B cell (primary cell): ENCODE data around the gene SCN4B. TPM values are rescaled to one million over a fixed set of nuclear protein-coding genes. Genes with fewer than 3 reads are reported as not detected.

ENCODE experiments used
- ATAC-seq: fragments of 200-7000 bp; cut with Tn5 transposase; one replicate; pipeline ENCODE4 v1.10.0; 2021; ENCODE audit warnings: low read depth, mild to moderate bottlenecking, moderate number of reproducible peaks, moderate library complexity
- CTCF ChIA-PET: fragments of 350-600 bp; sonication (Branson Sonifier 250); formaldehyde crosslinking; loops from one replicate; lab custom pipeline; 2021; ENCODE audit warnings: antibody characterized with exemption, inconsistent platforms; lab: Charles Lee
- POLR2A ChIA-PET: fragments of 350-600 bp; sonication (Branson Sonifier 250); formaldehyde crosslinking; loops from one replicate; lab custom pipeline; 2021; ENCODE audit warnings: antibody characterized with exemption; lab: Charles Lee
- DNase-seq: peaks from one replicate; pipeline ENCODE4 v3.0.0; 2013
- H2AFZ ChIP-seq: 2 replicates; pipeline ENCODE4 v1.6.1; 2012; ENCODE audit warnings: mild to moderate bottlenecking, low read depth, low read length; ENCODE audit not compliant: insufficient read depth, poor library complexity, severe bottlenecking
- H3K27ac ChIP-seq, 2 donors: 1 replicate in 1 of 2; 2 replicates in 1 of 2; pipeline ENCODE4 v1.5.1; 2012 to 2013; ENCODE audit warnings: low read length in 2 of 2, mild to moderate bottlenecking in 2 of 2, moderate library complexity in 1 of 2
- H3K27me3 ChIP-seq, 4 experiments: fragments of 200-600 bp in 1 of 4; sonication (generic) in 1 of 4; replicated peaks in 1 of 4; 1 replicate in 2 of 4; 2 replicates in 2 of 4; pipeline versions ENCODE4 v1.6.1 to v1.7.0; 2013 to 2016; ENCODE audit warnings: low read length in 3 of 4, mild to moderate bottlenecking in 2 of 4, mixed read lengths in 1 of 4, moderate library complexity in 1 of 4; ENCODE audit not compliant: insufficient read depth in 4 of 4, control insufficient read depth in 3 of 4; ENCODE audit errors: control extremely low read depth in 1 of 4
- H3K36me3 ChIP-seq, 2 experiments: replicated peaks in 1 of 2; 1 replicate in 1 of 2; 2 replicates in 1 of 2; pipeline versions ENCODE4 v1.6.1 to v1.7.1; 2013; ENCODE audit warnings: low read length in 1 of 2; ENCODE audit not compliant: insufficient read depth in 2 of 2, control insufficient read depth in 1 of 2; ENCODE audit errors: control extremely low read depth in 1 of 2, extremely low read depth in 1 of 2
- H3K4me1 ChIP-seq, 2 donors: fragments of 200-600 bp in 1 of 2; sonication (generic) in 1 of 2; 1 replicate in 1 of 2; 2 replicates in 1 of 2; pipeline versions ENCODE4 v1.5.1 to v1.6.1; 2013 to 2017; ENCODE audit warnings: low read length in 2 of 2; ENCODE audit not compliant: control insufficient read depth in 2 of 2, insufficient read depth in 2 of 2
- H3K4me2 ChIP-seq: replicated peaks from 2 replicates; pipeline ENCODE3; 2012; ENCODE audit warnings: mild to moderate bottlenecking, low read depth, low read length; ENCODE audit not compliant: poor library complexity, severe bottlenecking
- H3K4me3 ChIP-seq, 5 experiments: fragments of 200-600 bp in 1 of 5; sonication (generic) in 1 of 5; 1 replicate in 3 of 5; 2 replicates in 2 of 5; pipeline versions ENCODE4 v1.5.1 to v1.7.0; 2011 to 2016; ENCODE audit warnings: low read length in 4 of 5, mild to moderate bottlenecking in 4 of 5, low read depth in 2 of 5, control low read depth in 1 of 5, moderate library complexity in 1 of 5; ENCODE audit not compliant: insufficient read depth in 1 of 5; ENCODE audit errors: control extremely low read depth in 1 of 5, extremely low read depth in 1 of 5
- H3K79me2 ChIP-seq: fragments of 200-600 bp; sonication (generic); one replicate; pipeline ENCODE4 v1.6.0; 2016; ENCODE audit warnings: low read length; ENCODE audit not compliant: control insufficient read depth, insufficient read depth
- H3K9ac ChIP-seq: fragments of 200-600 bp; sonication (generic); 2 replicates; pipeline ENCODE4 v1.6.1; 2017; ENCODE audit warnings: mild to moderate bottlenecking, low read length, moderate library complexity
- H3K9me3 ChIP-seq, 3 donors: one replicate each; pipeline versions ENCODE4 v1.6.1 to v1.7.1; 2013; ENCODE audit warnings: low read length in 2 of 3; ENCODE audit not compliant: control insufficient read depth in 2 of 3, insufficient read depth in 1 of 3; ENCODE audit errors: control extremely low read depth in 1 of 3
- H4K20me1 ChIP-seq: 2 replicates; pipeline ENCODE4 v1.6.0; 2012; ENCODE audit warnings: mild to moderate bottlenecking, low read length; ENCODE audit not compliant: insufficient read depth, control insufficient read depth, poor library complexity, severe bottlenecking
- H3K27ac Mint-ChIP-seq: one replicate; pipeline ENCODE4 v1.8.0; 2021; ENCODE audit warnings: mixed read lengths
- H3K27me3 Mint-ChIP-seq: one replicate; pipeline ENCODE4 v1.8.0; 2021; ENCODE audit warnings: mixed read lengths
- H3K4me1 Mint-ChIP-seq: one replicate; pipeline ENCODE4 v1.8.0; 2021; ENCODE audit warnings: mixed read lengths
- H3K4me3 Mint-ChIP-seq: one replicate; pipeline ENCODE4 v1.8.0; 2021; ENCODE audit warnings: mixed read lengths
- H3K9me3 Mint-ChIP-seq: one replicate; pipeline ENCODE4 v1.8.0; 2022; ENCODE audit warnings: mixed read lengths; ENCODE audit not compliant: insufficient read depth
- EZH2 ChIP-seq: IDR thresholded peaks from 2 replicates; pipeline ENCODE4 v1.6.1; 2012; ENCODE audit warnings: borderline replicate concordance, low read depth, mild to moderate bottlenecking, moderate library complexity, low read length; ENCODE audit not compliant: insufficient read depth, poor library complexity, severe bottlenecking
- WGBS: methylation state at CpG from one replicate; pipeline ENCODE4 v1.1.5; 2013; ENCODE audit warnings: missing lambda C conversion rate; ENCODE audit not compliant: insufficient coverage; 5-methylcytosine and 5-hydroxymethylcytosine counted together
- intact Hi-C: fragments of 100-400 bp; cut with micrococcal nuclease; formaldehyde crosslinking; loops from one replicate; pipeline ENCODE4 v1.10.0; 2022
- polyA plus RNA-seq: library from polyadenylated mRNA; depleted of rRNA; stranded (reverse); fragments of >200 nt; gene quantifications from 2 replicates; pipeline ENCODE4 v1.2.3, GENCODE V29; 2012
- total RNA-seq, 2 donors: library from RNA; stranded (reverse); fragments of 120-200 nt in 1 of 2; gene quantifications; 1 replicate in 1 of 2; 2 replicates in 1 of 2; pipeline versions ENCODE4 v1.2.3 to v1.2.4, GENCODE V29; 2013 to 2022
- TF ChIP-seq, protein P1 (sequence below): fragments of 200-600 bp; IDR thresholded peaks from one replicate; pipeline ENCODE4 v1.8.0; 2022; ENCODE audit warnings: antibody characterized with exemption, mild to moderate bottlenecking

Gene SCN4B
- total and polyA plus RNA-seq, 2 donors (not counting 1 experiment from before 2014, with no cell fraction given), result not detected

DNA sequence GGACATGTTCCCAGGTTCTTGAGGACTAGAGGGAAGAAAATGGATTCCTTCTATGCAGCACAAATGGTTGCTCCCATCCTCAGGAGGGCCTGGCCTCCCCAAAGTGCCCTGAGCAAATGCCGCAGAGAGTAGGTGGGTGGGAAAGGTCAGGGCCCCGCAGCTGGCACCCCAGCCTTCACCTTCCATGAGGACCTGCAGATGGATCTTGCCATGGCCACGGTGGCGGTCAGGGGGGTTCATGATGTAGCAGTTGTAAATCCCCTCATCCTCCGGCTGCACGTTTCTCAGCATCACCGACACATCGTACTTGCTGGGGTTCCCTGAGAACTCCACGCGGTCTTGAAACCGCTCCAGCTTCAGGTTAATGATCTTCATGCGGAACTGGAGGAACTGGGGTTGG, 15.3 kb upstream of the SCN4B start:
- peaks cover 0 to 5% of the 10 kb centered on the region in 2 donors for H3K4me1 ChIP-seq
- Mint-ChIP-seq H3K4me1 (peaks cover 3% of the 10 kb centered on the region), H3K4me3 (no peak overlapping the region), H3K27ac (no peak overlapping the region), H3K27me3 (peaks cover 32% of the 10 kb centered on the region), H3K9me3 (no peaks in the 10 kb centered on the region)
- 88% methylated on average over 8 of the region's 12 CpGs for WGBS
- H3K79me2 ChIP-seq, result no peaks in the 10 kb centered on the region
- H3K27ac ChIP-seq, result no peak overlapping the region
- DNase-seq (no peak), ATAC-seq (no peak)
- ChIA-PET POLR2A (interaction anchor here (0.6 kb wide), 1 partner anchor 225 kb away, joined by 3 read pairs; no protein-coding TSS in a partner anchor), CTCF (interaction anchor here (8.8 kb wide), 1 partner anchor 22 kb away, joined by 96 read pairs; no protein-coding TSS in a partner anchor)
- no peak overlapping the region for H3K4me2 ChIP-seq
- H3K9me3 ChIP-seq, result no peaks in the 10 kb centered on the region
- H3K9ac ChIP-seq, result no peak overlapping the region
- H4K20me1 ChIP-seq, result no peaks in the 10 kb centered on the region
- no peak for TF ChIP-seq EZH2
- TF ChIP-seq, protein P1, sequence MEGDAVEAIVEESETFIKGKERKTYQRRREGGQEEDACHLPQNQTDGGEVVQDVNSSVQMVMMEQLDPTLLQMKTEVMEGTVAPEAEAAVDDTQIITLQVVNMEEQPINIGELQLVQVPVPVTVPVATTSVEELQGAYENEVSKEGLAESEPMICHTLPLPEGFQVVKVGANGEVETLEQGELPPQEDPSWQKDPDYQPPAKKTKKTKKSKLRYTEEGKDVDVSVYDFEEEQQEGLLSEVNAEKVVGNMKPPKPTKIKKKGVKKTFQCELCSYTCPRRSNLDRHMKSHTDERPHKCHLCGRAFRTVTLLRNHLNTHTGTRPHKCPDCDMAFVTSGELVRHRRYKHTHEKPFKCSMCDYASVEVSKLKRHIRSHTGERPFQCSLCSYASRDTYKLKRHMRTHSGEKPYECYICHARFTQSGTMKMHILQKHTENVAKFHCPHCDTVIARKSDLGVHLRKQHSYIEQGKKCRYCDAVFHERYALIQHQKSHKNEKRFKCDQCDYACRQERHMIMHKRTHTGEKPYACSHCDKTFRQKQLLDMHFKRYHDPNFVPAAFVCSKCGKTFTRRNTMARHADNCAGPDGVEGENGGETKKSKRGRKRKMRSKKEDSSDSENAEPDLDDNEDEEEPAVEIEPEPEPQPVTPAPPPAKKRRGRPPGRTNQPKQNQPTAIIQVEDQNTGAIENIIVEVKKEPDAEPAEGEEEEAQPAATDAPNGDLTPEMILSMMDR, result no peak
- peaks cover 0 to 13% (median 1%) of the 10 kb centered on the region in 4 experiments for H3K27me3 ChIP-seq
- H2AFZ ChIP-seq, result no peak overlapping the region
- no peak overlapping the region for H3K4me3 ChIP-seq
- intact Hi-C loops, result no loop called here
- H3K36me3 ChIP-seq, result no peaks in the 10 kb centered on the region

DNA sequence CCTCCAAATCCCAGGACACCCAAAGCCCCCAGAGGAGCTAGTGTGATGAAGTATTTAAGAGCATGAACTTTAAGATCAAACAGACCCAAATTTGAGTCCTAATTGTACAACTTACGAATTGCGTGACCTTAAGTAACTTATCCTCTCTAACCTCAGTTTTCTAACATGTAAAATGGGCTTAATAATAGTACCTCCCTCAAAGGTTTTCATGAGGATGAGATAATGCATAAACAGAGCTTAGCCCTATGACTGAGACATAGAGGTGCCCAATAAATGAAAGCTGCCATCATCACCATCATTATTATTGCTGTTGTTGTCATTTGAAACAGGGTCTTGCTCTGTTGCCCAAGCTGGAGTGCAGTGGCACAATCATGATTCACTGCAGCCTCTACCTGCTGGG, 14.6 kb upstream of the SCN4B start:
- Histone ChIP-seq H3K4me3 (no peak overlapping the region), H4K20me1 (no peaks in the 10 kb centered on the region), H2AFZ (no peak overlapping the region), H3K9ac (no peak overlapping the region), H3K79me2 (no peaks in the 10 kb centered on the region), H3K27ac (no peak overlapping the region), H3K9me3 (no peaks in the 10 kb centered on the region), H3K27me3 (peaks cover 0 to 15% (median 1%) of the 10 kb centered on the region in 4 experiments), H3K36me3 (no peaks in the 10 kb centered on the region), H3K4me2 (no peak overlapping the region), H3K4me1 (peaks cover 0 to 5% of the 10 kb centered on the region in 2 donors)
- Mint-ChIP-seq H3K4me3 (no peak overlapping the region), H3K4me1 (peaks cover 3% of the 10 kb centered on the region), H3K9me3 (no peaks in the 10 kb centered on the region), H3K27me3 (peaks cover 31% of the 10 kb centered on the region), H3K27ac (no peak overlapping the region)
- ChIA-PET POLR2A (interaction anchor here (0.6 kb wide), 1 partner anchor 224 kb away, joined by 3 read pairs; no protein-coding TSS in a partner anchor), CTCF (interaction anchor here (0.7 to 8.8 kb wide), 2 partner anchors 22 to 321 kb away, joined by 3 to 96 read pairs; no protein-coding TSS in a partner anchor)
- WGBS, result no CpG with 5 or more reads among the region's 2 CpGs
- ATAC-seq, result no peak
- TF ChIP-seq, protein P1, result no peak
- no peak for TF ChIP-seq EZH2
- intact Hi-C loops, result no loop called here
- no peak for DNase-seq
